ENCODE measurements around the gene DSC2.
"Not testable (repeated sequence)": the region's sequence is repeated elsewhere in the genome, so short reads cannot be mapped to it uniquely, and the experiment has no call there.

The DSC2 gene

DNA sequence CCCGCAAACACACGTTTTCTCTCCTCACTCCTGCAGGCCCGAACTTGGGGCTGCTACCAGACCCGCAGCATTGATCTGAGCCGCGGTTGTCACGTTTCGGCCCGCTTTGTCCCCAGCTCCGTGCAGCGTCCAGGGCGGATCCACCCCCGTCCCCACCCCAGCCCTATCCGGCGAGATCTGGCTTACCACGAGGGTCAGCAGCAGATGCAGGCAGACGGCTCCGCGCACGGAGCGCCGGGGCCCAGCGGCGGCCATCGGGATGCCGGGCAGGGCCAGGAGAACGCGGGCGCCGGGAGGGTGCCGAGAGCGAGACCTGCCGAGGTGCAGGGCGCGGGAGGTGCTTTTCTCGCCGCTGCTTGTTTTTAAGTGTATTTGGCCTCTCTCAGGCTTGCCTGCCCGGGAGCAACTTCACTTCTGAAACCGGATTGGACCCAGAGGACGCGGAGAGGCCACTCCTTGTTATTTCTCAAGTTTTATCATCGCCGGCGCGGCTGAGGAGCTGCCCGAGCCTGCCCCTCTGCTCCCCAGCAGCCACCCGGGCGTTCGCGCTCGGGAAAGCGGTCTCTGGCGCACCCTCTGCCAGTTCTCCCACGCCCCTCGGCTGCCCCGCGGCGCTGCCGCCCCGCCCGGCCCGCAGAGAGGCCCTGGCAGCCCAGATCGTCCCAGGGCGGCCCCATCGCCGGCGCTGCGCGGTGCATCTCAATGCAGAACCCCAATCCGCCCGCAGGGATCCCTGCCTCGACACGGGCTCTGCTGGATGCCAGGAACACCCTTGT, 59.6 kb downstream of the DSC2 start, which contains the start of gene DSC3:
Gene DSC3 (minus strand): TSS at position 337 of the 776 bp plus-strand sequence. CDS start 82 bp downstream, at position 255.
- DNase-seq (ENCODE audit: low read depth) = no peak

DNA sequence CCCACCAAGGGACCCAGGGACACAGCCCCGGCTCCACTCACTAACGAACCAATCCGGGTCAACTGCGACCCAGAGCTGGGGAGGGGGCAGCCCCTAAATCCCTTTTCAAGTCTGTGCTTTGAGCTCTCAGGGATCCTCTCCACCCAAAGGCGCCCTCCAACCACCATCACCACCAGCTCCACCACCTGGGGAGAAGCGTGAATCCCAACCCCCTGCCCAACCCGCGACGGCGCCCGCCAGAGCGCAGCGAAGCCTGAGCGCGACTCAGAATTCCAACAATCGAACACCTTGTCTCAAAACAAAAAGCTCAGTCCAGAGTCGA, 60.2 kb downstream of the DSC2 start:
- no peak for DNase-seq (ENCODE audit: low read depth)

DNA sequence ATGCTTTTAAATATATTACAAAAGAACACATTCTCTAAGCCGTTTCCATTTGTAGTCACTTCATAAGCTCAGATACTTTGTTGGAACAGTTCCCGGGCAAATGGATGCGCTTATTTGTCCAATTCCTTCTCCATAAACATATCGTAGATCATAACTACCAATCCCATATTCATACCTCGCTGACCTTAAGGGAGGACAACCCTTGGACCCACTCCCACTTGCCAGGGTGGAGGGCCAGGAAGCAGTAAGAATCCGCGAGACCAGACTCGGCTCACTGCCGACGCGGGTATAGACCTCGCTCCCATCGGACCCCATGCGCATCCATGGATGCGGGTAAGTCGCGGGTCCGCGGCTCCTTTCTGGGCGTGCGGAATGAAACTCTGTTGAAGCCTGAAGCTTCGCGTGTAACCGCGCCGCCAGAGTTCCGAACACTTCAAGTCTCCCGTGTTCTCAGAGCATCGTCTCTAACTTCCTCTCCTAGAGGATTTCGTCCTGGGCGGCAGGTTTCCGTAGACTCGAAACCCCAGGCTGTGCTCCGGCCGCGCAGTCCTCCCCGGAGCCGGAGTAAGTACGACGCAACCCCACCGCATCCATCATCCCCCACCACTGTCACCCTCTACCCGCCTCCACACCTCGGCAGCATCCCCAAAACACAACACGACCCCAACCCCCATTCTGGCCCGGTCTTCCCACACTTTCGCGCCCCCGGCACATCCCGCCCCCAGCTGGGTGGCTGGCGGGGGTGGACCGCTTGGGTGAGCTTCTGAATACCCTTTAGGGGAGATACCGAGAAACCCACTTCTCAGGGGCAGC, 60.7 kb downstream of the DSC2 start:
- DNase-seq (ENCODE audit: low read depth) = no peak

DNA sequence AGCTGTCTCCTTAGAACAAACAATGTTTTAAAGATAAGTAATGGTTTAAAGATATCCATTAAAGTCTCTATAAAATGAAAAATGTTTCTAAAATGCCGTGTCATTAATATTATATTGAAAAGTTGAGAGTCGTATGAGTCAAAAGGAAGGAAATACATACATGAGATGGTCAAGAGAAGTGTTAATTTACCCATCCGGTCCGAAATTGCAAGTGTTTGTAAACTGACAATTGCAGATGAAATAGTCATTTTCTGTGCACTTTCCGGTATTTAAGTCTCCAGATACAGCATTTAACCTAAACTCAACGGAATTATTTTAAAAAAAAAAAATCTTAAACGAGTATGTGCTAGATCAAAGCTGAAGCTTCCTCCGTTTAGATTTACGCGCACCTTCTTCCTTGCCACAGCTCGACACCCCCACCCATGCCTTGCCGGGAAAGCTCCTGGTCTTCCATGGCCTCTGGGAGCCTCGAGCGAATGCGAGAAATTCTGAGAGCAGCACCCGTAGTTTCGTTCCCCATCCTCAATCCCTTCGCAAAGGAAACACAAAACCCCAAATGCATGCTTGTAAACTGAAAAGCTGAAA, 61.4 kb downstream of the DSC2 start:
- no peak for DNase-seq (ENCODE audit: low read depth)

DNA sequence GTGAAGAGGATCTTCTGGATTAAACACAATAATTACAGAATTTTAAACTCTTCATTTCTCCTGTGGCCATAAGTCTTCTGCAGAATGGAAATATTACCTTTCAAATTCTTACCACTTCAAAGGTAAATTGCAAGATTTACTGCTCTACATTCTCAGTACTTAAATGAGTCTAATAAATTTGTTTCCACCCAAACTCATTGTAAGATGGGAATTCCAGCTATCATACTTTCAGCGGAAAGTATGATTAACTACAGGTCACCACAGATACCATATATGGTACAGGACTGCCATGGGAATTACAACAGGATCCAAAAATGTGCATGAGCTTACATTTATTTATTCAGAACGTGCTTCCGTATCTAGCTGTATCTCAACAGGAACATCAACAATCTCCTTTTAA, 62.8 kb downstream of the DSC2 start:
- DNase-seq (ENCODE audit: low read depth) = no peak

DNA sequence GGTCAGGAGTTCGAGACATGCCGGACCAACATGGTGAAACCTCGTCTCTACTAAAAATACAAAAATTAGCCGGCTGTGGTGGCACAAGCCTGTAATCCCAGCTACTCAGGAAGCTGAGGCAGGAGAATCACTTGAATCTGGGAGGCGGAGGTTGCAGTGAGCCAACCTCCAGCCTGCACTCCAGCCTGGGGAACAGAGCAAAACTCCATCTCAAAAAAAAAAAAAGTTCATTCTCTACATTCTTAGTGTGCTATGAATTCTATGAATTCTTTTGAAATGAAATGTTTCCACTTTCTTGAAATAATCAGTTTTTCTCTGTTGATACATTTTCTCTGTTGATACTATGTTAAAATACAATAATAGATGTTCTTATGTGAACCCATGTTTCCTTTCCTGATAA, 64.5 kb downstream of the DSC2 start:
- DNase-seq (ENCODE audit: low read depth) = not testable (repeated sequence)

DNA sequence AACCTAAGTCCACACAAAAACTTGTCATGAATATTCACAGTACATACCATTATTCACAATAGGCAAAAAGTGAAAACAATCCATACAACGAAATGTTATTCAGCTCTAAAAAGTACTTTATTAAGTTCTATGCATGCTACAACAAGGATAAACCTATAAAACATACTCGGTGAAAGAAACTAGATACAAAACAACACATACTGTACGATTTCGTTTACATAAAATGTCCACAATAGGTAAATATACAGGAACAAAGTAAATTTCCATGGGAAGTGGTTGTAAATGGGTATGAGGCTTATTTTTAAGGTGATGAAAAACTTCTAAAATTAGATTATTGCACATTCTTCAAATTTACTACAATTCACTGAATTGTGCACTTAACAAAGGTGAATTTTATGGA, 67.7 kb downstream of the DSC2 start:
- DNase-seq (ENCODE audit: low read depth) = no peak

DNA sequence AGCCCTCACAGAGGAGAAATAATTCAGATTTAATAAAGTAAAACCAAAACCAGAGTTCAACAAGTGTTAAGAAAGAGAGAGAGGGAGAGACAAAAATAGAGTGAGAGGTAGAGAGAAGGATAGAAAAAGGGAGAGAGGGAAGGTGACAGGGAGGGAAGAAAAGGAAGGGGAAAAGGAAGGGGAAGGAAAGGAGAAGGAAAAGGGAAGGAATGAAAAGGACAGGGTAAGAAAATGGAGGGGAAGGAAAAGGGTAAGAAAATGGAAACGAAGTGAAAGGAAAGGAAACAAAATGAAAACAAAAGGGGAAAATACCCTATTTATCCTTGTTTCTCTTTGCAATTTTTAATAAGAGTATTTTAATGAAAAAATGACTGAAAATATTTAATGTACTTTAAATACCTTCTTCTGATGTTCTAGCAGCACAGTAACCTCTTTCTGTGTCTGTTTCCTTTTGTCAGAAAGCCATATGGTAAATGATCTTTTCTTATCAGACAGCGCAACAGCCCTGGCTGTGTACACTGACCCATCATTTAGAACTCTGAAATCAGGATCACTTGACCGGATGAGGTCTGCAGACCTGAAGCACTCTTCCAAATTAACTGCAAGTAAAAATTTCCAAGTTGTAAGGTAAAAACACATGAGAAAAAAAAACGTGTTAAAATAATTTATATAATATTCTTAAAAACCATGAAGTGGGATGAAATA, 71.5 kb downstream of the DSC2 start:
- no peak for DNase-seq (ENCODE audit: low read depth)

DNA sequence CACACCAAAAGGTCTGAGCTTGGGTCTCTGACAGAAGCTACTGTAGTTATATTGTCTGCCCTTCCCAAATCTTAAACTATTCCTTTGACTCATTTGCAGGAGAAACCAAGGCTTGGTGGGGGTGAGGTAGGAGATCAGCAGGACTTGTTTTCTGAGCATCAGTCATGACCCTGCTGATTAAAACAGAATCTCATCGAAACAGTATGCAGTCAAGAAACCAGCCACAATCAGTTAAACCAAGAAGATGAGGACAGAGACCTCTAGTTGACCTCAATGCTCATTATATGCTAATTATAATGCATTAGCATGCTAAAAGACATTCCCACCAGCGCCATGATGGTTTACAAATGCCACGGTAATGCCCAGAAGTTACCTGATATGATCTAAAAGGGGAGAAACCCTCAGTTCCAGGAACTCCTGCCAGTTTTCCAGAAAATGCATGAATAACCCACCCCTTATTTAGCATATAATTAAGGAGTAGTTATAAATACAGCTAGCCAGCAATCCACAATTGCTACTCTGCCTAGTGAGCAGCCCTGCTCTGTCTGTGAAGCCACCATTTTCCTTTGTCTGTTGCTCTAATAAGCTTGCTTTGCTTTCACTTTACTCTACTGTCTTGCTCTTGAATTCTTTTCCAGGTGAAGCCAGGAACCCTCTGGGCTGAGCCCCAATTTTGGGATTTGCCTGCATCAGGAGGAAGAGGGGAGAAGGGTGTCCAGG, 86.3 kb downstream of the DSC2 start:
- no peak for DNase-seq (ENCODE audit: low read depth)

DNA sequence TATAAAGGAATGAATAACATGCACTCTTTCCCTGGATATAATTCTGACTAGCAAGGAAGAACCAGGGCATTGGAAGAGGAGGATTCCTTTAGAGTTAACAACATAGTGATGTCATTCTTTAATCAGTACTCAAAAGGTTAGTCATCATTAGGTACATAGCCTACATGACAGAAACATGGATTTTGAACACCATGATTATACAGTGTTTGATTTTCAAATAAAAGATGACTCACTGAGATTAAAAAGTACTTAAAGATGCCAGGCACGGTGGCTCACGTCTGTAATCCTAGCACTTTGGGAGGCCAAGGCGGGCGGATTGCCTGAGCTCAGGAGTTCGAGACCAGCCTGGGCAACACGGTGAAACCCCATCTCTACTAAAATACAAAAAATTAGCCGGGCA, 90.8 kb downstream of the DSC2 start:
- DNase-seq (ENCODE audit: low read depth) = not testable (repeated sequence)

DNA sequence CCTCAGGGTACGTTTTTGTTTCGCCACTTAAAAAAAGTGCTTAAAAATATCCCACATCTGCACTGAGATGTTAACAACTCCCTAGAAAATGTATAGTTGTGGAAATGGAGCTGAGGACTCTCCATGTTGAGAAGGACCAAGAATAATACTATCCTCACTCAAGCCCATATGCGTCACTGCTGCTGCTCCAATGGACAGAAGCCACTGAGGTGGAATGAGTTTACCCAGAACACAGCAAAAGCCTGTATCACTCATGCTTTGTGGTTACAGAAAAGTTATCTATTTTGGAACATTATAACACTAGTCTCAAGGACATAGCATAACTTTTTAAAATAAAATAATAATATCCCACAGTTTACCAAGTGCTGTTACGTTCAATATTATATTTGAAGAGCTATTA, 91.6 kb downstream of the DSC2 start:
- no peak for DNase-seq (ENCODE audit: low read depth)

All from activated T-helper 1 cell treated with Interleukin-2 at 50 U/mL for 16 hours (primary cell).